CD4-positive, alpha-beta T cell treated with Interleukin-12 subunit alpha and Interleukin-12 subunit beta, for 1 hour (primary cell): Measurements from ENCODE around the gene AOC2.
"Not testable (repeated sequence)": the region's sequence is repeated elsewhere in the genome, so short reads cannot be mapped to it uniquely, and the experiment has no call there.

Source experiments
- DNase-seq: peaks from one replicate; pipeline ENCODE4 v3.0.0-alpha.2; 2020

AOC2 gene

DNA sequence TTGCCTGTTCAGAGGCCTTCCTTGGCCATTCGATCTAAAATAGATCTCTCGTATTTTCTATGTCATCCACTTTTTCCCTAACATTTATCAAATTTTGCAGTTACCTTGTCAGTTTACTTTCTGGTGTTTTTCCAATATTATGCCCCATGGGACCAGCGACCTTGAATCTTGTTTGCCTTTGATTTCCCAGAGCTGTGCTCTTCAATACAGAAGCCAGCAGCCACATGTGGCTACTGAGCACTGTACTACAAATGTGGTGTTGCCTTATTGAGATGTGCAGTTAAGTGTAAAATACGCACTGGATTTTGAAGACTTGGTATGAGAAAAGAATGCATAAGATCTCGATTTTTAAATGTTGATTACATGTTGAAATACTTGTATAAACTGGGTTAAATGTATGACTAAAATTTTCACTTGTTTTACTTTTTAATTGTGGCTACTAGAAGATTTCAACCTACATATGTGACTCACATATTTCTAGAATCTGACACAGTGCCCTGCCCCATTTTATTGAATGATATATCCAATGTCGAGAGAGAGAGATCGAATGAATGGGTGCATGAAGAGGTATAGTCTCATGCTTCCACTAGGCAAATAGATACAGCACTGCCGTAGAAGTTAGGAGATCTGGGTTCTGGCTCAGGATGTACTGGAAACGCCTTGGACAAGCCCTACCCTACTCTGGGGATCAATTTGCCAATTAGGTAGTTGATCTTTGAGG is 12.0 kb upstream of the AOC2 start:
- no peak for DNase-seq

DNA sequence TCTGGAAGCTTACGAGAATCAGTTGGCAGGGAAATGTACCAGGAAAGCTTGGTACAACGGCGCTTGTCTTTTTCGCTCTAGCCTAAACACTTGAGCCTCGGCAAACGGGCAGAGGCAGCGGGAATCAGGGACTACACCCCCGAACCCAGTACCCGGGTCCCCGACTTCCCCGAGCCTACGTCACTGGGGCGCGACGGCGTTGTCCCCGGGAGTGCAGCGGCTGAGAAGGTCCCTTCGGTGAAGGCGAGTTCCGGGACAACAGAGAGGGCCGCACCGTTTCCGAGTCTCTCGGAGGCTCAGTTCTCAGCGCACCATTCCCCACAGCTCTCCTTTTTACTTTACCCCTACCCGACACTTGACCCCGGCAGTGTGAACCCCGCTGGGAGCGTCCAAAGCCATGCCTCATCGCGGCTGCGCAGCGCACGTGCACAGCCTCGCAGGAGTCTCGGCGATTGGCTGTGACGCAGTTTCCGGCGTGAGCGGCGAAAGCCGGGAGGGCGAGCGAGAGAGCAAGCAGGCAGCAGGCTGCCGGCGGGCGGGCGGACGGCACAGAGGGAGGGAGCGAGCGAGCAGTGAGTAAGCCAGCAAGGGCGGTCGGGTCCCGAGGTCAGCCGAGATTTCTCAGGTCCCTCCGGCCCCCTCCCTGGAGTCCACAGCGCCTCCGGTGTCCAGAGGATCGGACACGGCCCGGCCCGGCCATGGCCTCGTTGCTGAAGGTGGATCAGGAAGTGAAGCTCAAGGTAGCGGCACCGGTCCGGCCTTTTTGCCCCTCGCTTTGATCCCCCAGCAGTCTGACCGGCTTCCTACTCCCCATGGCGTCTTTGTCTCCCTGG is 11.2 kb upstream of the AOC2 start, which contains the start of gene PSME3:
PSME3 (plus strand) TSS at position 464 of the 833 bp plus-strand sequence; CDS start at position 699, 235 bp downstream.
- DNase-seq: peak; percentile 90

DNA sequence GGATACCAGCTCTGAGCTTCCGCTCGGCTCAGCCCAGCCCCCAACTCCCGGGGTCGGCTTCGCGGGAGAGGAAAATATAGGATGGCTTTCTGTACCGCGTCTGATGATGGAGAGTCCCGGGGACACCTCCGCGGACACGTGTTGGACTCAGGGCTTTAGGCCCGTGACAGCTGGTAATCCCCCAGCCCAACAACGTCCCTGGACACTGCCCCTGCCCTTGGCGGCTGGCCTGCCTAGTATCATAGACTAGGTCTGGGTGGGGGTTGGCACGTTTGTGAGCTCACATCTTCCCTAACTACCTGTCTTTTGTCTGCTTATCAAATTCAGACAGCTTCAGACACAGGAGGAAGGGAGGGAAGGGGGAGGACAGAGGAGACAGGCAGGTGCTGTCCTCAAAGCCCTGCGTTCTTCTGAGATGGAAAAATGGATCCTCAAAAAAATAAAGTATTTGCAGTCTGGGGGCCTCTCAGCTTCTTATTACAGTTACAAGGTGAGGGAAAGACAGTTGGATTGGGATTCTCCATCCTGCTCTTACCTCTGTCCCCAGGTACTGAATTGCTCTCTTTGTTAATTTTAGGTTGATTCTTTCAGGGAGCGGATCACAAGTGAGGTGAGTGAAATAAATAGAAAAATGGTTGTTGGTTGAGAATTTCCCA is 10.5 kb upstream of the AOC2 start:
- DNase-seq: no peak

DNA sequence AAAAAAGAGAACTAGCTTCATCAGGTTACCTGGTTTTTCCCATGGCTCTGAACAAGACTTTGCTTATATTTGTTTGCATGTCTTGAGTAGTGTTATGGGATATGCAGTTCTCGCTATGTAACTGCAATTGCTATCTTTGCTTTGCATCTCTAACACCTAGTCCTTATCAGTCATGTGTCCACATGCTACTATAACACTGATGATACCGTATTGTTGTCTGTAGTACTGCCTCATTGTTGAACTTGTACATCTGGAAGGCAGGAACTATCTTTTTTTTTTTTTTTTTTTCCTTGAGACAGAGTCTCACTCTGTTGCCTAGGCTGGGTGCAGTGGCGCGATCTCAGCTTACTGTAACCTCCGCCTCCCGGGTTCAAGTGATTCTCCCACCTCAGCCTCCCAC is 8.6 kb upstream of the AOC2 start:
- no peak for DNase-seq

DNA sequence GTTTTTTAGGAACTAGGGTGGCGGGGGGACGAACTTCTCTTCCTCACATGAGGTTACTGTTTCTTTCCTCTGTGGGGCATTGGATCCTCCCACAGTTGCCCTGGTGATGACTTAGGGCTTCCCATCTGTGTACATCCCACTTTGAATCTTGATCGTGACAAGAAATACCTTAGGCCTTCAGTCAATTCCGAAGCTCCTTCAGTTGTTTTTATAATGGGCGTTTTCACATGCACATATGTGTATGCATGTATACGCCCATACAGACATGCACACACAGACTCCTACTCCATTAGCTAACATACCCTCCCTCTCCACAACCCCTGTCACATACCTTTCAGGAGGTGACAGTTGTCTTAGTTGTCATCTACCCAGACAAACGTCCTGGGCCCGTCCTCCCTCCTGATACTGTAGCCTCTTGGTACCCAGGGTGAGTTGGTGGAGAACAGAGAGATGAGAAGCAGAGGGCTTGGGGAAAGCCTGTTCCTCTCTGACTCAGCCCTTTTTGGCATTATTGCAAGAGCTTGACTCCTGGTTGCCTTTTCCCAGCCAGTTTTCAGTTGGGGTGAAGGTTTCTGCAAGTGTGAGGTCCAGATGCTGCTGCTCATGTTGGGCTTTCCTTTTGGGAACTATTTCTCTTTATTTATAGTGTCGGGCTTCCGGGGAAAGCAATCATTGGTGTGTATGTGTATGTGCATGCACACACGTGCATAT is 2.2 kb upstream of the AOC2 start:
- DNase-seq: no peak

DNA sequence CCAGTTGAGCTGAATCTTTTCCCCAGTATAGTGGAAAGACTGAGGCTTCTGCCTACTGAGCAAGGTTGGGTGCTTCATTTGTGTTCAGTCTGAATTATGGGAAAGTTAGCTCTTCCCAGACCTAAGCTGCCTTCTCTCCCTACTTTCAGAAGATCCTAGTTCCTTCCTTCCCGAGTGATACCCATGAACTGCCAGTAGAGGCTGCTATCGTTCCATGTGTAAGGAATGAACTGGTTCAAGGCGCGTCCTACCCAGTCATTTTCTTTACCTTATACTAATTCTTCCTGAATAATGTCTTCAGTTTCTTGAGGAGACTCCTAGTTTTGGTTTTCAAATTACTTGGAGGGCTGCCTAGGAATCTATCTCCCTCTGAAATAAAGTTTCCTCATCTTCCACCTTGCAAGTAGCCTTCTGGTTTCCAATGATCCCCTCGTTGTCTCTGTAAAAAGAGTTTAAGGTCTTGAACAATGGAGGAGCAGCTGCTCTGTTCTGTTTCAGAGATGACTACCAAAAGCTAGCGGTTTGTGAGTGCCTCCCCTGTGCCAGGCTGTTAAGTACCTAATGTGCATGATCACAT is 934 bp upstream of the AOC2 start:
- peak; percentile 33 for DNase-seq

DNA sequence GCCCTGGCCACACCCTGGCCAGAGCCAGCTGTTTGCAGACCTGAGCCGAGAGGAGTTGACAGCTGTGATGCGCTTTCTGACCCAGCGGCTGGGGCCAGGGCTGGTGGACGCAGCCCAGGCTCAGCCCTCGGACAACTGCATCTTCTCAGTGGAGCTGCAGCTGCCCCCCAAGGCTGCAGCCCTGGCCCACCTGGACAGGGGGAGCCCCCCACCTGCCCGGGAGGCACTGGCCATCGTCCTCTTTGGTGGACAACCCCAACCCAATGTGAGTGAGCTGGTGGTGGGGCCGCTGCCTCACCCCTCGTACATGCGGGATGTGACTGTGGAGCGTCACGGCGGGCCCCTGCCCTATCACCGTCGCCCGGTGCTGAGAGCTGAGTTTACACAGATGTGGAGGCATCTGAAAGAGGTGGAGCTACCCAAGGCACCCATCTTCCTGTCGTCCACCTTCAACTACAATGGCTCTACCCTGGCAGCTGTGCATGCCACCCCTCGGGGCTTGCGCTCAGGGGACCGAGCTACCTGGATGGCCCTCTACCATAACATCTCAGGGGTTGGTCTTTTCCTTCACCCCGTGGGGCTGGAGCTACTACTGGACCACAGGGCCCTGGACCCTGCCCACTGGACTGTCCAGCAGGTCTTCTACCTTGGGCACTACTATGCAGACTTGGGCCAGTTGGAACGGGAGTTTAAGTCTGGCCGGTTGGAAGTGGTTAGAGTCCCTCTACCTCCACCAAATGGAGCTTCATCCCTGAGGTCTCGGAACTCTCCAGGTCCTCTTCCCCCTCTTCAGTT is 578 bp downstream of the AOC2 start:
- DNase-seq: no peak

DNA sequence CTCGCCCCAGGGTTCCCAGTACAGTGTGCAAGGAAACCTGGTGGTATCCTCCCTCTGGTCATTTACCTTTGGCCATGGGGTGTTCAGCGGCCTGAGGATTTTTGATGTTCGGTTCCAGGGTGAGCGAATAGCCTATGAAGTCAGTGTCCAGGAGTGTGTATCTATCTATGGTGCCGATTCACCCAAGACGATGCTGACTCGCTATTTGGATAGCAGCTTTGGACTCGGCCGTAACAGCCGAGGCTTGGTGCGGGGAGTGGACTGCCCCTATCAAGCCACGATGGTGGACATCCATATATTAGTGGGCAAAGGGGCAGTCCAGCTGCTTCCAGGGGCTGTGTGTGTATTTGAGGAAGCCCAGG is 1.2 kb downstream of the AOC2 start:
- no peak for DNase-seq

DNA sequence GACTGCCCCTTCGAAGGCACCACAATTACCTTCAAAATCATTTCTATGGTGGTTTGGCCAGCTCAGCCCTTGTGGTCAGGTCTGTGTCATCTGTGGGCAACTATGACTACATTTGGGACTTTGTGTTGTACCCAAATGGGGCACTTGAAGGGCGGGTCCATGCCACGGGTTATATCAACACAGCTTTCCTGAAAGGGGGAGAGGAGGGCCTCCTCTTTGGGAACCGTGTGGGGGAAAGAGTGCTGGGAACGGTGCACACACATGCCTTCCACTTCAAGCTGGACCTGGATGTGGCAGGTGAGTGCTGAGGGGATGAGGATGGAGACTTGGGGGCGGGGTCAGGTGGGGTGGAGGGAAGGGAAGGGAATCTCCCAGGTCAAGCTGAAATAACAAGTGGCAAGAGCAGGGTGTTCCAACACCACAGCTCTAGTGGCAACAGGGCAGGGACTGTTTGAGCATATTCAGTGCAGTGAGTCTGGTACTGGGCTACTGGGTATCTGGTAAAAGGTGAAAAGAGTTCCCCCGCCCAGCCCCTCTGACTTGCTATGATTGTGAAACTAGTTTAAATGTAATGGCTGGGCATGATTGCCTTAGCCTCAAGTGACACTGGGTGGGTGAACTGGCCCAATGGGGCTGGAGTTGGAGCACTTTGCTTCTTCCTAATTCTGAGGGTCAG is 1.7 kb downstream of the AOC2 start:
- DNase-seq: no peak

DNA sequence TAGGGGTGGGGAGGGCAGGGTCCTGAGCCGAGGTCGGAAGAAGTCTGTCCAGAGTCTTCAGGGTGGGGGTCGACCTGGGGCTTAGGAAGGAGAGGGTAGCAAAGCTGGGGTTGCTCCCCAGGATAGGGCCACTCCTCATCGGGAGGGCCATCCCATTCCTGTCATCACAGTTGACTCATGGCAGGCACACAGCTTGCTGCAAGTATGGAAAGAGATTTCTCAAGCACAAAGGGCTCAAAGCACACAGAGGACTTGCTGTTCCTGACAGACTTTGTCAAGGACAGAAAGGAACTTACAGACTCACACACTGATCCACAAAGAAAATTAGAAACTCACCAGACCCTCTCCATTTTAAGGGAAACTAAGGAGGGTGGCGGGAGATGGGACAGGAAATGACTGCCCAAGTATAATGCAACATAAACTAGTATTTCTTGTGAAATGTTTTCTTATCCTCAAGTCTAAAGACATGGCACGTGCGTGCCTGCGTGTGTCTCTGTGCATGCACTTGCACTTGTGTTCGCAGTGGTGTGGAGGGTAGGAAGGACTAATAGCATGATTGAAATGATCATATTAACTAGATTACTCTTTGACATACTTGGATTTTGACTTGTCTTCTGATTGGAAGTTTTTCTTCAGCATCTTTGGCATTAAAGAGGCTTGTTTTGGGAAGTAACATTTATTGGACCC is 2.4 kb downstream of the AOC2 start:
- no peak for DNase-seq

DNA sequence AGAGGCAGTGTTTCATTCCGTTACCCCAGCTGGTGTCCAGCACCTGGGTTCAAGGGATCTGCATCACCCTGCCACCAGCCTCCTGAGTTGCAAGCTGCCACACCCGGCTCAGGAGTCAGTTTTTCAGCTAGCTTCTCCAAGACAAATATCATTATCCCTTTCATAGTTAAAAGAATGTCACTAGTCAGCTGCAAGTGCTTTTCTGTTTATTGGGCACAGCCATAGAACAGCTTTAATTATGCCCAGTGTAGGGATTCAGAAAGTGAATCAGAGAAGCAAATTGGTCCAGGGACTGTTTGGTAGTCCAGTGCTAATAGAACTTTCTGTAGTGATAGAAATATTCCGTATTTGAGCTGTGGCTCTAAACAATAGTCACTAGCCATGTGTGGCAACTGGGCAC is 3.7 kb downstream of the AOC2 start:
- no peak for DNase-seq

DNA sequence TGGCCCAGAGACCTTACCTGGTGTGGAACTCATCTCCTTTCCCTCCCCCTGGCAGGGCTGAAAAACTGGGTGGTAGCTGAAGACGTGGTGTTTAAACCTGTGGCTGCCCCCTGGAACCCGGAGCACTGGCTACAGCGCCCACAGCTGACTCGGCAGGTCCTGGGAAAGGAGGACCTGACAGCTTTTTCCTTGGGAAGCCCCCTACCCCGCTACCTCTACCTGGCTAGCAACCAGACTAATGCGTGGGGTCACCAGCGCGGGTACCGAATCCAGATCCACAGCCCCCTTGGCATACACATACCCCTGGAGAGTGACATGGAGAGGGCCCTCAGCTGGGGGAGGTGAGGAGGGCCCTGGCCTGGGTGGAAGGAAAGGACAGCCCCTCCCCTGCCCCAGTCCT is 4.7 kb downstream of the AOC2 start:
- no peak for DNase-seq

DNA sequence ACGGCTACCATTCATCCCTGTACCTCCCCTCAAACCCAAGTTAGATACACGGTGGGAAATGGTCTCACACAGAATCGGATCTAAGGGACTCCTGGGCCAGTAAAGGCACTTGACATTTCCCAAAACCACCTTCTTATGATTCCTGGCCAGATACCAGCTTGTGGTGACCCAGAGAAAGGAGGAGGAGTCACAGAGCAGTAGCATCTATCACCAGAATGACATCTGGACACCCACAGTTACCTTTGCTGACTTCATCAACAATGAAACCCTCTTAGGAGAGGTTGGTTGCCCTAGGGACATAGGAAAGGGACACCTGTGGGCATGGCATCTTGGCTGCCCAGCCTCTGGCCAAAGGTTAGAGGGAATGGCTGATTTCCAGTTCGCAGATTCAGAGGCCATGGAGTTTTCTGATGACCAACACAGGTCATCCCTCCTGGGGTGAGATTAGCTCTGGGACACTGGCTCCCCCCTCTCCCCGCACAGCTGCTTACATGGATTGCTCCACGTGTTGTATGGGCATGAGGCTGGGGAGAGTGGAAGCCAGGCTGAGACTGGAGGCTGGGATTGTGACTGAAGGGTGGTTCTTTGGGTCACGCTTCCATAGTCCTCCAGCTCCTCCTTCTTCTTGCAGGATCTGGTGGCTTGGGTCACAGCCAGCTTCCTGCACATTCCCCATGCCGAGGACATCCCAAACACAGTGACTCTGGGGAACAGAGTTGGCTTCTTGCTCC is 5.2 kb downstream of the AOC2 start:
- DNase-seq: no peak

DNA sequence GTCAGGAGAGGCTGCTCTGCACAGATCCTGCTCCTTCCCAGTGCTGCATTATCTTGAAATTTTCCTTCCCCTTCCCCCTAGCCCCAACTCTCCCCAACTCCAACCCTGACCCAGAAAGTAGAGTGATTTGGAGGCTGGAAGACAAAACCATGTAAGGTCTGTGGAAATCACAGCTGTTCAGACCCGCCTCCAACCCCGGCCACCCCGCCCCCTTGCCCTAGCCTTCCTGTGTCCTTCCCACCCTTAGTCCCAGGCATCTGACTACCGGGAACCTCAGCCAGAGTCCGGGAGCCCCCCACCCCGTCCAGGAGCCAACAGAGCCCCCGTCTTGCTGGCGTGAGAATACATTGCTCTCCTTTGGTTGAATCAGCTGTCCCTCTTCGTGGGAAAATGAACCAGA is 6.6 kb downstream of the AOC2 start, which contains the start of gene AOC3:
AOC3 (plus strand) TSS at position 246 of the 400 bp plus-strand sequence; CDS start at position 391, 145 bp downstream.
- no peak for DNase-seq

DNA sequence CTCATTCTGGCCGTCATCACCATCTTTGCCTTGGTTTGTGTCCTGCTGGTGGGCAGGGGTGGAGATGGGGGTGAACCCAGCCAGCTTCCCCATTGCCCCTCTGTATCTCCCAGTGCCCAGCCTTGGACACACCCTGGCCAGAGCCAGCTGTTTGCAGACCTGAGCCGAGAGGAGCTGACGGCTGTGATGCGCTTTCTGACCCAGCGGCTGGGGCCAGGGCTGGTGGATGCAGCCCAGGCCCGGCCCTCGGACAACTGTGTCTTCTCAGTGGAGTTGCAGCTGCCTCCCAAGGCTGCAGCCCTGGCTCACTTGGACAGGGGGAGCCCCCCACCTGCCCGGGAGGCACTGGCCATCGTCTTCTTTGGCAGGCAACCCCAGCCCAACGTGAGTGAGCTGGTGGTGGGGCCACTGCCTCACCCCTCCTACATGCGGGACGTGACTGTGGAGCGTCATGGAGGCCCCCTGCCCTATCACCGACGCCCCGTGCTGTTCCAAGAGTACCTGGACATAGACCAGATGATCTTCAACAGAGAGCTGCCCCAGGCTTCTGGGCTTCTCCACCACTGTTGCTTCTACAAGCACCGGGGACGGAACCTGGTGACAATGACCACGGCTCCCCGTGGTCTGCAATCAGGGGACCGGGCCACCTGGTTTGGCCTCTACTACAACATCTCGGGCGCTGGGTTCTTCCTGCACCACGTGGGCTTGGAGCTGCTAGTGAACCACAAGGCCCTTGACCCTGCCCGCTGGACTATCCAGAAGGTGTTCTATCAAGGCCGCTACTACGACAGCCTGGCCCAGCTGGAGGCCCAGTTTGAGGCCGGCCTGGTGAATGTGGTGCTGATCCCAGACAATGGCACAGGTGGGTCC is 7.2 kb downstream of the AOC2 start:
- not testable (repeated sequence) for DNase-seq

DNA sequence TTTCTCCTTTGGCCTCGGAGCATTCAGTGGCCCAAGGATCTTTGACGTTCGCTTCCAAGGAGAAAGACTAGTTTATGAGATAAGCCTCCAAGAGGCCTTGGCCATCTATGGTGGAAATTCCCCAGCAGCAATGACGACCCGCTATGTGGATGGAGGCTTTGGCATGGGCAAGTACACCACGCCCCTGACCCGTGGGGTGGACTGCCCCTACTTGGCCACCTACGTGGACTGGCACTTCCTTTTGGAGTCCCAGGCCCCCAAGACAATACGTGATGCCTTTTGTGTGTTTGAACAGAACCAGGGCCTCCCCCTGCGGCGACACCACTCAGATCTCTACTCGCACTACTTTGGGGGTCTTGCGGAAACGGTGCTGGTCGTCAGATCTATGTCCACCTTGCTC is 8.0 kb downstream of the AOC2 start:
- no peak for DNase-seq

DNA sequence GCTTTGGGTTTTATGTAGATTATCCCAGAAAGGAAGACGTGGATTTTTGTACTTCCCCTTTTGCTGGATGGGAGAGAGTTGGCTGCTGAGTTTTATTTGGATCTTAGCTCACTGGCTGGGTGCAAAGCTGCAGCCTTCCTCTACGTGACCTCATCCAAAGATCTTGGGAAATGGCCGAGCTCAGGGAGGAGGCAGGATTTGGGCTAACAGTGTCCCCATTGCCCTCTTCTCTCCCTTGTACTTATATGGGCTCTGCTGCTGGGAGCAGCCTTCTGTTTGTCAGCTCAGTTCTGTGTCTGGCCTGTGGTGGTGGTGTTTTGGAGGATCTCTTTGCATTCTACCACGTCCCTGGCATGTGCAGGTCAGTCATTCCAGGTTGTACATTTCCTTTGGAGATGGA is 8.6 kb downstream of the AOC2 start:
- DNase-seq: no peak

DNA sequence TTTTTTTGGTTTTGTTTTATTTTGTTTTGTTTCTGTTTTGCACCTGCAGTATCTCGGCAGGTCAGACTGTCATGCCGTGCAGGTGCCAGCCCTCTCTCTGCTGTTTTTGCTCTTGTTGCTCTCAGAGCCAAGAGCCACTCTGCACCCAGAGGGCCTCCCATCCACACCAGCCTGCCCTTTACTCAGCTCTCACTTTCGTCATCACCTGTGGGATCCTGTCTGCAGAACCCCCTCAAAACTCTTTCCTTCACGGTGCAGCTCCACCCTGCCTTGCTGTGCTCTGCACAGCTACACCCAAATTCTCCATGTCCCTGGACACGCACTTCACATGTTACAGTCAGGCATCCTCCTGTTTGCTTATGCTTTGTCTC is 9.2 kb downstream of the AOC2 start:
- DNase-seq: no peak
